ENCODE results near the gene MAP2K5.

Gene MAP2K5

GRCh38 chr15:67579164-67579563 is 36.7 kb downstream of the MAP2K5 start (continued):
- no peak for TF ChIP-seq SETDB1 (IDR thresholded peaks at IDR 0.05; ENCODE audit: insufficient read length, low read length)
- peak; percentile 71 for TF ChIP-seq IKZF3 (tag by site-specific recombination; IDR thresholded peaks at IDR 0.05)
- TF ChIP-seq ZNF544 (tag by site-specific recombination; IDR thresholded peaks at IDR 0.05) = no peak
- no peak for TF ChIP-seq ZSCAN16 (tag by site-specific recombination; IDR thresholded peaks at IDR 0.05)
- no peak for TF ChIP-seq PBX3 (CRISPR knock-in tag; IDR thresholded peaks at IDR 0.05)
- TF ChIP-seq ZEB2 (tag by site-specific recombination; IDR thresholded peaks at IDR 0.05) = peak; percentile 74
- TF ChIP-seq ZNF23 (tag by site-specific recombination; IDR thresholded peaks at IDR 0.05; ENCODE audit: borderline replicate concordance) = no peak
- TF ChIP-seq ZNF138 (tag by site-specific recombination; IDR thresholded peaks at IDR 0.05; ENCODE audit: borderline replicate concordance) = no peak
- TF ChIP-seq INSM2 (tag by site-specific recombination; IDR thresholded peaks at IDR 0.05) = no peak
- no peak for TF ChIP-seq ZNF404 (tag by site-specific recombination; IDR thresholded peaks at IDR 0.05)
- TF ChIP-seq HIC1 (tag by site-specific recombination; IDR thresholded peaks at IDR 0.05) = no peak; the same call in 1 of the 2 replicates
- no peak for TF ChIP-seq ZNF394 (tag by site-specific recombination; IDR thresholded peaks at IDR 0.05; ENCODE audit: borderline replicate concordance)
- no peak for TF ChIP-seq ZNF639 (tag by site-specific recombination; IDR thresholded peaks at IDR 0.05)
- TF ChIP-seq ZNF529 (tag by site-specific recombination; IDR thresholded peaks at IDR 0.05; ENCODE audit: insufficient replicate concordance) = no peak
- no peak for TF ChIP-seq MYNN (tag by site-specific recombination; IDR thresholded peaks at IDR 0.05; ENCODE audit: borderline replicate concordance)
- 0 out of 2 replicates have a peak, but pooled peaks have one; percentile 21 for TF ChIP-seq ZXDB (tag by site-specific recombination; IDR thresholded peaks at IDR 0.05)
- no peak for TF ChIP-seq ZNF214 (tag by site-specific recombination; IDR thresholded peaks at IDR 0.05; ENCODE audit: borderline replicate concordance)
- no peak for TF ChIP-seq ZNF473 (tag by site-specific recombination; IDR thresholded peaks at IDR 0.05)
- no peak for TF ChIP-seq KLF10 (tag by site-specific recombination; IDR thresholded peaks at IDR 0.05)
- TF ChIP-seq REST (tag by site-specific recombination; IDR thresholded peaks at IDR 0.05) = no peak
- no peak for TF ChIP-seq ZNF830 (tag by site-specific recombination; IDR thresholded peaks at IDR 0.05; ENCODE audit: low read depth)
- no peak for TF ChIP-seq ZNF560 (tag by site-specific recombination; IDR thresholded peaks at IDR 0.05; ENCODE audit: borderline replicate concordance)
- no peak for TF ChIP-seq ZNF18 (tag by site-specific recombination; IDR thresholded peaks at IDR 0.05)
- peak; percentile 49; the same call in 1 of the 2 replicates for TF ChIP-seq ZNF561 (tag by site-specific recombination; IDR thresholded peaks at IDR 0.05; ENCODE audit: borderline replicate concordance)
- no peak for TF ChIP-seq AEBP2 (tag by site-specific recombination; IDR thresholded peaks at IDR 0.05; ENCODE audit: borderline replicate concordance)
- TF ChIP-seq SP2 (tag by site-specific recombination; IDR thresholded peaks at IDR 0.05) = no peak; the same call in 1 of the 2 replicates
- no peak for TF ChIP-seq ZNF510 (tag by site-specific recombination; IDR thresholded peaks at IDR 0.05; ENCODE audit: insufficient replicate concordance)
